ENCODE measurements around the gene ZFAND2B. TPM values are rescaled to one million over a fixed set of nuclear protein-coding genes. Genes with fewer than 3 reads are reported as not detected.
A peak's percentile ranks its signal among the peaks of the same experiment; 100 is the strongest.

ZFAND2B gene
- total RNA-seq, 2 experiments from 2014 or later, result 68.1 to 69.8 TPM

- POLR2A ChIA-PET, result interaction anchor here (0.7 to 8.0 kb wide), 5 partner anchors 21 to 75 kb away, joined by 4 to 73 read pairs (median 42); partner anchors contain the start of genes GLB1L, STK16, TUBA4A and ZFAND2B
- Mint-ChIP-seq H3K27me3 (no peaks in the 10 kb centered on the region), H3K27ac (peak overlapping the region; percentile 93), H3K4me3 (peak overlapping the region; percentile 97), H3K4me1 (peaks cover 67% of the 10 kb centered on the region), H3K9me3 (no peaks in the 10 kb centered on the region), H3K36me3 (peaks cover 38% of the 10 kb centered on the region)
- DNase-seq (no peak), ATAC-seq (ENCODE audit: low read depth) (peak; percentile 2)
Observed at GRCh38 chr2:219178377-219179175, 28.0 kb upstream of the ZFAND2B start.

GRCh38 chr2:219179601-219180465, 26.7 kb upstream of the ZFAND2B start:
- Mint-ChIP-seq H3K36me3 (peaks cover 36% of the 10 kb centered on the region), H3K9me3 (no peaks in the 10 kb centered on the region), H3K4me3 (peak overlapping the region; percentile 97), H3K4me1 (peaks cover 62% of the 10 kb centered on the region), H3K27ac (peak overlapping the region; percentile 93), H3K27me3 (no peaks in the 10 kb centered on the region)
- DNase-seq (no peak), ATAC-seq (ENCODE audit: low read depth) (no peak)
- POLR2A ChIA-PET, result interaction anchor here (0.8 to 8.0 kb wide), 6 partner anchors 12 to 65 kb away, joined by 3 to 73 read pairs (median 6); partner anchors contain the start of genes GLB1L, STK16 and ZFAND2B

GRCh38 chr2:219180961-219181360, 25.6 kb upstream of the ZFAND2B start:
- H3K4me1 Mint-ChIP-seq, result peaks cover 51% of the 10 kb centered on the region
- POLR2A ChIA-PET, result interaction anchor here (0.7 to 8.0 kb wide), 9 partner anchors 12 to 72 kb away, joined by 3 to 73 read pairs (median 5); partner anchors contain the start of genes ANKZF1, ATG9A, GLB1L and STK16
- peaks cover 43% of the 10 kb centered on the region for H3K36me3 Mint-ChIP-seq
- H3K27ac Mint-ChIP-seq, result peak overlapping the region; percentile 87
- ATAC-seq (ENCODE audit: low read depth) (no peak), DNase-seq (no peak)
- H3K4me3 Mint-ChIP-seq, result peak overlapping the region; percentile 73
- H3K9me3 Mint-ChIP-seq, result no peaks in the 10 kb centered on the region
- H3K27me3 Mint-ChIP-seq, result no peaks in the 10 kb centered on the region

GRCh38 chr2:219181531-219181930, 25.1 kb upstream of the ZFAND2B start:
- ATAC-seq (ENCODE audit: low read depth) (no peak), DNase-seq (no peak)
- Mint-ChIP-seq H3K27me3 (no peaks in the 10 kb centered on the region), H3K9me3 (no peaks in the 10 kb centered on the region), H3K27ac (peak overlapping the region; percentile 87), H3K4me1 (peaks cover 50% of the 10 kb centered on the region), H3K36me3 (peaks cover 46% of the 10 kb centered on the region), H3K4me3 (peak overlapping the region; percentile 73)
- POLR2A ChIA-PET, result interaction anchor here (0.7 to 8.0 kb wide), 9 partner anchors 11 to 71 kb away, joined by 3 to 73 read pairs (median 5); partner anchors contain the start of genes ANKZF1, ATG9A, GLB1L and STK16

DNA sequence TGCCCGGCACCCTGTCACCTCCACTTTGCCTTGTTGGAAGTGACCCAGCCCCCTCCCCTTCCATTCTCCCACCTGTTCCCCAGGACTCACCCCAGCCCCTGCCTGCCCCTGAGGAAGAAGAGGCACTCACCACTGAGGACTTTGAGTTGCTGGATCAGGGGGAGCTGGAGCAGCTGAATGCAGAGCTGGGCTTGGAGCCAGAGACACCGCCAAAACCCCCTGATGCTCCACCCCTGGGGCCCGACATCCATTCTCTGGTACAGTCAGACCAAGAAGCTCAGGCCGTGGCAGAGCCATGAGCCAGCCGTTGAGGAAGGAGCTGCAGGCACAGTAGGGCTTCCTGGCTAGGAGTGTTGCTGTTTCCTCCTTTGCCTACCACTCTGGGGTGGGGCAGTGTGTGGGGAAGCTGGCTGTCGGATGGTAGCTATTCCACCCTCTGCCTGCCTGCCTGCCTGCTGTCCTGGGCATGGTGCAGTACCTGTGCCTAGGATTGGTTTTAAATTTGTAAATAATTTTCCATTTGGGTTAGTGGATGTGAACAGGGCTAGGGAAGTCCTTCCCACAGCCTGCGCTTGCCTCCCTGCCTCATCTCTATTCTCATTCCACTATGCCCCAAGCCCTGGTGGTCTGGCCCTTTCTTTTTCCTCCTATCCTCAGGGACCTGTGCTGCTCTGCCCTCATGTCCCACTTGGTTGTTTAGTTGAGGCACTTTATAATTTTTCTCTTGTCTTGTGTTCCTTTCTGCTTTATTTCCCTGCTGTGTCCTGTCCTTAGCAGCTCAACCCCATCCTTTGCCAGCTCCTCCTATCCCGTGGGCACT, 24.0 kb upstream of the ZFAND2B start:
- POLR2A ChIA-PET, result interaction anchor here (0.7 to 8.0 kb wide), 9 partner anchors 10 to 71 kb away, joined by 3 to 73 read pairs (median 6); partner anchors contain the start of genes GLB1L, STK16, TUBA4A and TUBA4B
- H3K36me3 Mint-ChIP-seq, result peaks cover 52% of the 10 kb centered on the region
- no peaks in the 10 kb centered on the region for H3K27me3 Mint-ChIP-seq
- peak overlapping the region; percentile 73 for H3K4me3 Mint-ChIP-seq
- DNase-seq, result peak; percentile 44
- peak overlapping the region; percentile 87 for H3K27ac Mint-ChIP-seq
- ATAC-seq (ENCODE audit: low read depth), result peak; percentile 24
- H3K4me1 Mint-ChIP-seq, result peaks cover 48% of the 10 kb centered on the region
- no peaks in the 10 kb centered on the region for H3K9me3 Mint-ChIP-seq

DNA sequence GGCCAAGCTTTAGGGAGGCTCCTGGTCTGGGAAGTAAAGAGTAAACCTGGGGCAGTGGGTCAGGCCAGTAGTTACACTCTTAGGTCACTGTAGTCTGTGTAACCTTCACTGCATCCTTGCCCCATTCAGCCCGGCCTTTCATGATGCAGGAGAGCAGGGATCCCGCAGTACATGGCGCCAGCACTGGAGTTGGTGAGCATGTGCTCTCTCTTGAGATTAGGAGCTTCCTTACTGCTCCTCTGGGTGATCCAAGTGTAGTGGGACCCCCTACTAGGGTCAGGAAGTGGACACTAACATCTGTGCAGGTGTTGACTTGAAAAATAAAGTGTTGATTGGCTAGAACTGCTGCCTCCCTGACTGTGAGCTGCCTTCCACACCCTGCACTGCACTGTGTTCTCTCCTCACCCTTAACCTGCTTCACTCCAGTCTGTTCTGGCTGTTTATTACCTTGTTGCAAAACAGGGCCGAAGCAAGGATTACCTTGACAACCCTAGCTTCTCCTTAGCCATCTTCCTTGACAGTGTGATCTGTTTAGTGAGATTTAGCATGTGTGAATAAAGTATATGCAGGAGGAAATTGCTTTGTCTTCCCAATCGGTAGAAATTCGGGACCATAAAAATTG, 23.3 kb upstream of the ZFAND2B start:
- Mint-ChIP-seq H3K9me3 (no peaks in the 10 kb centered on the region), H3K27ac (peak overlapping the region; percentile 87), H3K27me3 (no peaks in the 10 kb centered on the region), H3K4me1 (peaks cover 46% of the 10 kb centered on the region), H3K4me3 (peak overlapping the region; percentile 73), H3K36me3 (peaks cover 52% of the 10 kb centered on the region)
- ATAC-seq (ENCODE audit: low read depth) (no peak), DNase-seq (no peak)
- POLR2A ChIA-PET, result interaction anchor here (1.6 to 8.0 kb wide), 5 partner anchors 12 to 70 kb away, joined by 6 to 73 read pairs (median 19); partner anchors contain the start of genes TUBA4A, TUBA4B and ZFAND2B

- peaks cover 51% of the 10 kb centered on the region for H3K36me3 Mint-ChIP-seq
- no peak for DNase-seq
- POLR2A ChIA-PET, result interaction anchor here (0.7 to 8.0 kb wide), 4 partner anchors 16 to 69 kb away, joined by 4 to 73 read pairs (median 37); partner anchors contain the start of genes TUBA4A, TUBA4B and ZFAND2B
- ATAC-seq (ENCODE audit: low read depth), result no peak
- no peaks in the 10 kb centered on the region for H3K27me3 Mint-ChIP-seq
- H3K4me3 Mint-ChIP-seq, result no peak overlapping the region
- H3K9me3 Mint-ChIP-seq, result no peaks in the 10 kb centered on the region
- H3K27ac Mint-ChIP-seq, result no peak overlapping the region
- peaks cover 42% of the 10 kb centered on the region for H3K4me1 Mint-ChIP-seq
Observed at GRCh38 chr2:219184121-219184520, 22.5 kb upstream of the ZFAND2B start.

GRCh38 chr2:219186754-219187456, 19.7 kb upstream of the ZFAND2B start:
- Mint-ChIP-seq H3K27ac (peak overlapping the region; percentile 34), H3K9me3 (no peaks in the 10 kb centered on the region), H3K4me3 (no peak overlapping the region), H3K36me3 (peaks cover 33% of the 10 kb centered on the region), H3K27me3 (no peaks in the 10 kb centered on the region), H3K4me1 (peaks cover 18% of the 10 kb centered on the region)
- DNase-seq (no peak), ATAC-seq (ENCODE audit: low read depth) (no peak)
- POLR2A ChIA-PET, result interaction anchor here (0.6 to 8.0 kb wide), 2 partner anchors 13 to 132 kb away, joined by 4 to 63 read pairs; no protein-coding TSS in a partner anchor

- Mint-ChIP-seq H3K36me3 (peaks cover 3% of the 10 kb centered on the region), H3K4me1 (peaks cover 18% of the 10 kb centered on the region), H3K27me3 (no peaks in the 10 kb centered on the region), H3K4me3 (no peak overlapping the region), H3K27ac (no peak overlapping the region), H3K9me3 (peaks cover 3% of the 10 kb centered on the region)
- DNase-seq, result no peak
- no peak for ATAC-seq (ENCODE audit: low read depth)
- POLR2A ChIA-PET, result interaction anchor here (2.5 kb wide), 1 partner anchor 9 kb away, joined by 9 read pairs; the partner anchor contains the start of gene ZFAND2B
Observed at GRCh38 chr2:219197388-219197787, 9.2 kb upstream of the ZFAND2B start.

DNA sequence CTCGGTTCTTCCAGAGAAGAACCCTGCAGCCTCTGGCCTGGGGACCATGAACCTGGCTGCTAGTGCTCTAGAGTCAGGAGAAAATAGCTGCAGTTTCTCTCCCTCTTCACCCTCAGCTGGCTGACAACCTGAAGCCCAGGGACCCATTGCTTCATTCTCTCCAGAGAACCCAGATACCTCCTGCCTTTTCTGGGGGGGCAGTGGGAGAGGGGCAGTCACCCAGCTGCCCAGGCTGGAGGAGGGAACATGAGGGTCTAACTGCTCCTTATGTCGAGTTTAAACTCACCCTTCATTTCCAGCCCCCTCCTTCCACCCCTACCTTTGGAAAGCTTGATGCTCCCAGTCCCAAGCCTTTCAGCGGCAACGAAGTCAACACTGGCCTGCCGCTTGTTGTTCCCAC, 7.6 kb upstream of the ZFAND2B start:
- ATAC-seq (ENCODE audit: low read depth) (no peak), DNase-seq (no peak)
- Mint-ChIP-seq H3K9me3 (peaks cover 8% of the 10 kb centered on the region), H3K27ac (peak overlapping the region; percentile 71), H3K36me3 (peaks cover 4% of the 10 kb centered on the region), H3K4me1 (peaks cover 18% of the 10 kb centered on the region), H3K4me3 (peak overlapping the region; percentile 55), H3K27me3 (no peaks in the 10 kb centered on the region)
- POLR2A ChIA-PET, result interaction anchor here (2.3 to 3.0 kb wide), 3 partner anchors 16 to 80 kb away, joined by 5 to 63 read pairs (median 42); partner anchors contain the start of genes CNPPD1, DNAJB2 and RETREG2

DNA sequence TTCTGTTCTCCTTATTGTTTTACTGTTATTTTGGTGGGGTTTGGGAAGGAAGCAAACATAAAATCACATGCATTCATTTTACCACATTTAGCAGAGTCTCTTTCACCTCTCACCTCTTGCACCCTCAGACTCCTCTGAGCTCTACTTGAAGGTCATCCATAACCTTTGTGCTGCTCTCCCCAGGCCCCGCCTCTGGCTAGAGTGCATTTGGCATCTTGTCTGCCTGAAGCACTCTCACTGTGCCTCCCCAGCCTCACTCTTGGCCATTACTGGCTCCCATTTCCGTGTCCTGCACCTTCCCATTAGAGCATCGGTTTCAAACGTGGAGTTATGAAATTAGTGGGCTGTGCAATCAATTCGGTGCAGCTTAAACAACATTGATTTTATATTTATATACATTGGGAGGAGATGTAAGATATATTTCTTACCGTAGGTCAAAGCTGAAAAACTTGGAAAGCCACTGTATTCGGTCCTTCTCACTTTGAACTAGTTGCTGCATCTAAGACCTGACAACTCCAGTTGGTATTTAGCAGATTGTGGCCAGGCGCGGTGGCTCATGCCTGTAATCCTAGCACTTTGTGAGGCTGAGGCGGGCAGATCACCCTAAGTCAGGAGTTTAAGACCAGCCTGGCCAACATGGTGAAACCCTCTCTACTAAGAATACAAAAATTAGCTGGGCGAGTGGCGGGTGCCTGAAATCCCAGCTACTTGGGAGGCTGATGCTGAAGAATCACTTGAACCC, 6.9 kb upstream of the ZFAND2B start:
- Mint-ChIP-seq H3K9me3 (peaks cover 10% of the 10 kb centered on the region), H3K4me3 (peak overlapping the region; percentile 55), H3K27me3 (no peaks in the 10 kb centered on the region), H3K36me3 (peaks cover 6% of the 10 kb centered on the region), H3K4me1 (peaks cover 18% of the 10 kb centered on the region), H3K27ac (peak overlapping the region; percentile 71)
- POLR2A ChIA-PET, result interaction anchor here (1.1 to 3.0 kb wide), 9 partner anchors 10 to 188 kb away, joined by 4 to 63 read pairs (median 8); partner anchors contain the start of genes ANKZF1, ATG9A, CNPPD1 and DNAJB2
- DNase-seq (no peak), ATAC-seq (ENCODE audit: low read depth) (peak; percentile 40)

Data from activated naive CD8-positive, alpha-beta T cell treated with anti-CD3 and anti-CD28 coated beads, Interleukin-2, amount 10 ng/mL, durations not matched to agents 7 days and 5 days (primary cell).